ENCODE data around the gene IMPACT. TPM values are rescaled to one million over a fixed set of nuclear protein-coding genes. Genes with fewer than 3 reads are reported as not detected.
A peak's percentile ranks its signal among the peaks of the same experiment; 100 is the strongest.

IMPACT gene
- polyA plus RNA-seq, 1 experiment = 10.0 TPM

- ChIA-PET CTCF (no interaction called here), POLR2A (no interaction called here)
- H3K4me3 ChIP-seq (ENCODE audit: low read depth, low read length) = no peak overlapping the region
- TF ChIP-seq CTCF (IDR thresholded peaks at IDR 0.05; ENCODE audit: insufficient read depth, low read depth, low read length) = no peak
- no peaks in the 10 kb centered on the region for H3K36me3 ChIP-seq (ENCODE audit: control insufficient read depth, insufficient read depth, low read length)
- DNase-seq (ENCODE audit: low read depth) = no peak
- peaks cover 3% of the 10 kb centered on the region for H3K27me3 ChIP-seq (ENCODE audit: control insufficient read depth, insufficient read depth, low read length)
These were observed 23.4 kb upstream of the IMPACT start for GRCh38 chr18:24403076-24403475.

DNA sequence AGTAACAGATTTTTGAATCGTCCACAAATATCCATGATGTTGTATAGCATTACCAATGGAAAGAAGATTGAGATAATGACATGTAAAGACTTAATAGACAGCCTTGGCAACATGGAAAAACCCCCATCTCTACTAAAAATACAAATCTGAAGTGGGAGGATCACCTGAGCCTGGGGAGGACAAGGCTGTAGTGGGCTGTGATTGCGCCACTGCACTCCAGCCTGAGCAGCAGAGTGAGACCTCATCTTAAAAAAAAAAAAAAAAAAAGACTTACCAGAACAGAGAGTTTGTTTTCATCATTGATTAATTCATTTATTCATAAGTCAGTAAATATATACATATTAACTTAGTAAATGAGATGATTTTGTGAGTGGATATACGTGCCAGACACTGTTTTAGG, 21.9 kb upstream of the IMPACT start:
- POLR2A ChIA-PET = no interaction called here
- TF ChIP-seq CTCF (IDR thresholded peaks at IDR 0.05; ENCODE audit: insufficient read depth, low read depth, low read length) = no peak

GRCh38 chr18:24408496-24408895, 18.0 kb upstream of the IMPACT start:
- H3K36me3 ChIP-seq (ENCODE audit: control insufficient read depth, insufficient read depth, low read length) = no peaks in the 10 kb centered on the region
- ChIA-PET POLR2A (no interaction called here), CTCF (no interaction called here)
- no peak for DNase-seq (ENCODE audit: low read depth)
- H3K27me3 ChIP-seq (ENCODE audit: control insufficient read depth, insufficient read depth, low read length) = peaks cover 7% of the 10 kb centered on the region
- H3K4me3 ChIP-seq (ENCODE audit: low read depth, low read length) = no peak overlapping the region
- no peak for TF ChIP-seq CTCF (IDR thresholded peaks at IDR 0.05; ENCODE audit: insufficient read depth, low read depth, low read length)

More for the DNA sequence above, 21.9 kb upstream of the IMPACT start:
- no peaks in the 10 kb centered on the region for H3K36me3 ChIP-seq (ENCODE audit: control insufficient read depth, insufficient read depth, low read length)
- H3K27me3 ChIP-seq (ENCODE audit: control insufficient read depth, insufficient read depth, low read length) = peaks cover 7% of the 10 kb centered on the region
- no peak for DNase-seq (ENCODE audit: low read depth)
- no peak overlapping the region for H3K4me3 ChIP-seq (ENCODE audit: low read depth, low read length)
- CTCF ChIA-PET = interaction anchor here (1.2 kb wide), 1 partner anchor 10 kb away, joined by 4 read pairs; no protein-coding TSS in a partner anchor

DNA sequence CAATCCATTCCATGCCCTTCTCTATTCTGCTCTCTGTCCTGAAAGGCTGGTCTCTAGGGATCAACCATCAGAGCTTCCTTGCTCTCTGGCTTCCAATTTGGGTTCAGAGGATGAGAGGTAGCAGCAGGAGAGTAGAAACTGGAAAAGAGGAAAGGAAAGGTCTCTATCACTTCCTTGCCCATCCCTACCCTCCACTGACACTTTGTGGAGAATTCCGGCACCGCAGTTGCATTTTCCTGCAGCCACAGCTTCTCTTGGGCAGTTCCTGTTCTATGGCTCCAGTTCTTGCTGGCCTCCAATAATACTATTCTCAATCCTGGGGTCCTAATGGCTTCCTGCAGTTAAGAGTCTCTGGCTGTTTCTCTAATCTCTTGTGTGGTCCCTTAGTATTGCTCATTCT, 13.3 kb upstream of the IMPACT start:
- Histone ChIP-seq H3K36me3 (ENCODE audit: control insufficient read depth, insufficient read depth, low read length) (no peaks in the 10 kb centered on the region), H3K27me3 (ENCODE audit: control insufficient read depth, insufficient read depth, low read length) (peaks cover 15% of the 10 kb centered on the region), H3K4me3 (ENCODE audit: low read depth, low read length) (no peak overlapping the region)
- peak; percentile 51 for TF ChIP-seq CTCF (IDR thresholded peaks at IDR 0.05; ENCODE audit: insufficient read depth, low read depth, low read length)
- no peak for DNase-seq (ENCODE audit: low read depth)
- ChIA-PET CTCF (interaction anchor here (0.6 to 6.6 kb wide), 10 partner anchors 9 to 267 kb away, joined by 3 to 81 read pairs (median 6); partner anchors contain the start of gene OSBPL1A), POLR2A (no interaction called here)

DNA sequence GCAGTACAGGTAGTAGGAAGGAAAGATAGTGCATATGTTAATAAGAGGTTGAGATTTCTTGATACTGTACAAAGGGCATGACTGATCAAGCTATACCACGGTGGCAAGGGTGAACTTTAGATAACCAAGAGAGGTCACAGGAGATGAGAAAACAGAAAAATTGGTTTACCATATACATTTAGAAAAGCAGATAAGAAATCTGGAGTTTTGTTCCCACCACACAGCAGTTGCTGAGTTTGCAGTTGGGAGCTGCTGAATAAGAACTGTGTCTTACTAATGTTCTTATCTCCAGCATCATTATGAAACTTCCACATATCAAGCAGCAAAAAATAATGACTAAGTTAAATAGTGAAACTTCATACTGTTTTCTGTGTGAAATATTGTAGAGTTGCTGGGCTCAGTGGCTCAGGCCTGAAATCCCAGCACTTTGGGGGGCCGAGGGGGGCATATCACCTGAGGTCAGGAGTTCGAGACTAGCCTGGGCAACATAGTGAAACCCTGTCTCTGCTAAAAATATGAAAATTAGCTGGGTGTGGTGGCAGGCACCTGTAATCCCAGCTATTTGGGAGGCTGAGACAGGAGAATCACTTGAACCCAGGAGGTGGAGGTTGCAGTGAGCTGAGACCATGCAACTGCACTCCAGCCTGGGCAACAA, 12.0 kb upstream of the IMPACT start:
- CTCF ChIA-PET = interaction anchor here (1.0 to 6.6 kb wide), 6 partner anchors 9 to 237 kb away, joined by 4 to 81 read pairs (median 12); partner anchors contain the start of gene OSBPL1A
- Histone ChIP-seq H3K27me3 (ENCODE audit: control insufficient read depth, insufficient read depth, low read length) (peaks cover 12% of the 10 kb centered on the region), H3K36me3 (ENCODE audit: control insufficient read depth, insufficient read depth, low read length) (no peaks in the 10 kb centered on the region), H3K4me3 (ENCODE audit: low read depth, low read length) (no peak overlapping the region)
- no peak for TF ChIP-seq CTCF (IDR thresholded peaks at IDR 0.05; ENCODE audit: insufficient read depth, low read depth, low read length)
- POLR2A ChIA-PET = interaction anchor here (0.7 kb wide), 1 partner anchor 68 kb away, joined by 3 read pairs; no protein-coding TSS in a partner anchor
- DNase-seq (ENCODE audit: low read depth) = no peak

Measured in BJ (cell line).